Right lung (tissue), 5 donors: ENCODE measurements around the gene STK39. TPM values are rescaled to one million over a fixed set of nuclear protein-coding genes. Genes with fewer than 3 reads are reported as not detected.

Experiments used
- DNase-seq, 2 donors: peaks; one replicate each; pipeline ENCODE4 v3.0.0-alpha.2; 2013
- polyA plus RNA-seq, 5 donors: library from polyadenylated mRNA; unstranded; fragments of 120-200 nt; gene quantifications; one replicate each; pipeline versions ENCODE4 v1.2.1 to v1.2.3, GENCODE V29; 2013; ENCODE audit warnings: inconsistent platforms in 1 of 5, low replicate concordance in 1 of 5; ENCODE audit not compliant: insufficient read length in 5 of 5, insufficient read depth in 1 of 5

The STK39 gene
- polyA plus RNA-seq, 5 donors, result 24.0 to 28.9 (median 25.2) TPM

DNA sequence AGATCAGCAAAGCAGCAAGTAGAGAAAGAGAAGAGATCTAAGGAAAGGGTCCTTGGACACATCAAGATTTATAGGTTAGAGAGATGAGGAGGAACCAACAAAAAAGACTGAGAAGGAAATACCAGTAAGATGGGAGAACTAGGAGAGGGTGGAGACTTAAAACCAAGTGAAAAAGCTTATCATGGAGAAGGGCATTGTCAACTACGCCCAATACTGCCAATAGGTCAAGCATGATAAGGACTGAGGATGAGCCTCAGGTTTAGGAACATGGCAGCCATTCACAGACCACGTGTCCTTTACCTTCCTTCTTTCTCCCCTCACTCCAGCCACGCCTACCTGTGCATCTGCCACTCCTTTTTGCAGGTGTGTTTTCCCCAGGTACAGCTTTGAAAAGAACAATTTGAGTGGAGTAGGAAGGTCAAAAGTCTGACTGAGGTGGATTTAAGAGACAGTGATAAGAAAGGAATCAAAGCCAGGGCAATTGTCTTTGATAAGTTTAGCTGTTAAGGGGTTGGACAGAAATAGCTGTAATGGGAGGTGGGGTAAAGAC is 238.7 kb downstream of the STK39 start:
- DNase-seq, result no peak

DNA sequence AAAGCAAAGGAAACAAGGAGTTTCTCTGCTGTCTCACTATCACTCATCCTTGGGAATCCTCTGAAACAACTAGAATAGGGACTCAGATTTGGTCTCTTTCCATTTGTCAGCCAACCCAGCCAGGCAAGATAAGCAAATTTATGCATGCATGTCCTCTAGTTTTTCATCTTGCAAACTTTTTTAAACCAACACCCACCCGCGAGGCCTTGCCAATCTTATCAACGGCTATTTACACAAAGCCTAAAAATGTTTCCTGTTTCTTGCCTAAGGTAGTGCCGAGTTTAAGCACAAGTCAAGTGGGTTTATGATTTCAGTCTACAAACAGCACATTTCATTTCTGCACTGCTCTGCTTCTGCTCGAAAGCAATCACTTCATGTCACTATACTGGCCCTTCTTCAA is 240.9 kb downstream of the STK39 start:
- DNase-seq, result no peak

DNA sequence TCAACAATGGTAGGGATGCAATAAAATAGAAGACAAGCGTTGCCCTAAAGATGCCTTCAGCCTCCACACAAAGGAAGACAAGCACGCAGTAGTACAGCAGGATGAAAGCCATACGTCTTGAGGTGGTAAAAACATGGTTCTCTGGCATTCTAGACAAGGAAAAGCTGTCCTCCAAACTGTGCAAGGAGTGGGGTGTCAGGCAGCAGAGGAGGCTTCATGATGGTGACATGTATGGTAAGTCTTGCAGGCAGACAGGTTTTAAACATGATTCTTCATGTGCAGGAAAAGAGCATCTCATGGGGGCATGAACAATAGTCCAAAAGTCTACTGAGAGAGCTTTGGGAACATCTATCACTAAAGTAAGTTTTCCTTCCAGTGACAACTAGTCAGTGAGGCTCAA is 241.8 kb downstream of the STK39 start:
- no peak for DNase-seq

DNA sequence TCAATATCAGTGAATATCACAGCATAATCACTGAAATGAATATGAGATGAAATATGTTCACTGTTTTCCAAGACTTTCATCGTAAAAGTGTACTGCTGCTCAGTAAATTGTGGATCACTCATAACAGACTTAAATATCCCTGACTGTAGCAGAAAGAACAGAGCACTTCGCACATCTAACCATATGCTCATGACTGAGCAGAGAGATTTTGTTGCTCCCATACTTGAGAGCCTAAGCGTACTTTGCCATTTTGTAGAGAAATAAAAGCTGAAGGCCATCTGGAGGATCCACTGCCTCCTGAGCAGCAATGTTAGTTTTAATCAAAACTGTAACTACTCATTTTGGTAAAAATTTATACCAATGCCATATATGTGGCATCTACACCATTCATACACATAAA is 243.5 kb downstream of the STK39 start:
- DNase-seq, result no peak

DNA sequence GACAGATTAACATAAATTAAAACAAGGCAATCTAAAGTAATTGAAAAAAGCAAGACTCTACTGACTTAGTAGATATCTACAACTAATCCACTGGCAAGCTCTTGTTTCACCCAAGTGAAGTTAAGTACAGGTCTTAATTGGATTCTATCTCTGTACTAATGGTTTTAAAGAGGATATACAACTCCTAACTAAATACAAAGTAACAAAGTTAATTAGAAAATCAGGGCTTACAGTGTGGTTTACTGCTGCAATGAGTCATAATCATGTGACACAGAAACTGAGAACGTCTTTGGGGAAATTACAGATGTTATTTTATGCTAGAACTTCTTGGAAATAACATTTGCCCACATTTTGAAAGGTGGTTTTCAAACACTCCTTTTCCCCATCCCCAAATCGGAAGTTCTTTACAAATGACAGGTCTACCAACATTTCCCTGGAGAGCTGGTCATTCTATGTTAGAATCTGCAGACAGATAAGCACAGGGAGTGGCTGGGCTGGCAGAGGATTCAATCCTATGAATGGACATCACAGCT is 245.3 kb downstream of the STK39 start:
- DNase-seq, result no peak

DNA sequence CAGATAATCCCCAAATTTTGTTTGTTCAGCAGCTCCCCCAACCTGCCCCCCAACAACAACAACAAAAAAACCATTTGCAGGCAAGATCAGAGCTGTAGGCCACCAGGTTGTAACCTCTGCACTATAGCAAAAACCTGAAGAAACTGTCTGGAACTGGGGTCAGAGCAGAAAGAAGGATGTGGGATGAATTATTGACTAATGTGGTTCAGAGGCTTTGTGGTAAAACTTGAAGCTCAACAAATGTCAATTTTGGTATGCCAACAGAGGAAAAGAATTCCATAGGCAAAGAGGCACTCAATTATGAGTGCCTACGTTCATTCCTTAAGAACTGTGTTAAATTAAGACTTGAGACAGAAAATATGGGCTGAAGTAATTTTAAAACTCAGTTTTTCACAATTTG is 255.1 kb downstream of the STK39 start:
- DNase-seq, result no peak

DNA sequence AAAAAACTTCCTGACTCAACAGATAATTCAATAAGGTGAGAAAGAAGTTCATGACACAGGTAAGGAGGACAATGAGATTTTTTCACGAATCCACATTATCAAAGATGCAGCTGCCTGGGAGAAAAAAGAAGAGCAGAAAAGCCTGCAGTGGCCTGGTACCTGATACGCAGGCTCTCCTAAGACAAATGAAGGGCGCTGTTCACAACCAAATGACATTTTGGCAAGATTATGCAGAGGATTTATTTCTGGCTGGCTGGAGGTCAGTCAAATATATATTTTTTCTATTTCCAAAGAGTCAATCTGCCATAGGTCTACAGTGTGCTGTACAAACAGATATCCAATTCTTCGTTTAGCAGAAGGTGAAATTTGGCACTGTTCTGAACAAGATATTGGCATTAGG is 257.3 kb downstream of the STK39 start:
- DNase-seq, result no peak

DNA sequence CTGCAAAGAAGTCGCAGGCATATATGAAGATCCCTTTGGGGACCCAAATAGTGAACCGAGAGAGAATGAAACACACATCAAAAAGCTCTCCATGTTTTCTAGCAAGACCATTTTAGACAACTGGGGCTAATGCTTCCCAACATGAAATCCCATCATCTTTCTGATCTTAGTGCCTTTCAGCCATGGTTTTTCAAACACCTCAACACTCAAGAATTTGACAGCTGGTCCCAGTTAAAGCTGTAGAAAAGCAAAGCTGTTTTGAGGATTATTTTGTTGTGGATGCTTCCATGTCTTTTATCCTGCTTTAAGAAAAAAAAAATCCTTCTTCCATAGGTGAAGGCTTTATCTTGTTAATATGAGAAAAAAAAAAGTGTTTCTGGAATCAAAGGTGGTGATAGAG is 259.1 kb downstream of the STK39 start:
- no peak for DNase-seq

DNA sequence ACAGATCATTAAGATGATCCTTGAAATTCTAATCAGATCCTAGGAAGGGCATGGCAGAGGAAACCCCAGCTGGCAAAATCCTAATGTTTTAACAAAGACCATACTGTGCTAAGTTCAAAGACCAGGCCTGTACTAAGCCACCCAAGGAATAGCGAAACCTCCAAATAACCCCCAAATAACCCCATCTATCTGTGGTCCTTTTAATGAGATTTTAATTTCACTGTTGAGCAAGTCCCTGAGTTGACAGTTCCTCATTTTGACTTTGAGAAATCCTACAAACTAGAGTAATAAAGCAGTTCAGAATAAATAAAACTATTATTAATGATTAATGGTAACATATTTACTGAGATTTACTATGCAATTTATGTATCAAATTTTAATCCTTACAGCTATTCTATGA is 259.8 kb downstream of the STK39 start:
- peak in 1 of 2 donors; percentile 29 for DNase-seq

DNA sequence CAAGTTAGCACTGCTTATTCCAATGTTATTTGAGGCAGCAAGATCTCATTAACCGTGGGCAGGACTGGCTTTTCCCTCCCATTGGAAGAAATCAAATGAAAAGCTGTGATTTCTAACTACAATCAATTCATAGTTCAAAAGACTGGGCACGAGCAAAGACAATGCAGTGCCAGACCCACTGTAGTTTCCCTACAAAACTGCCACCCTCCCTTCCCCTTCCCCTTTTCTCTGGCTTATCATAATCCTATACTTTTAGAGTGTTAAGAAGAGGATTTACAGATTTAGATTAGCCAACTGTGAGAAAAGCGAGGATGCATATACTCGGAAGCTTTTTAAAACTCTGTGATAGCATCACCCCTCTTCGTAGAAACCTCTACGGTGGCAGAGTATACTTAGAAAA is 260.4 kb downstream of the STK39 start:
- no peak for DNase-seq

DNA sequence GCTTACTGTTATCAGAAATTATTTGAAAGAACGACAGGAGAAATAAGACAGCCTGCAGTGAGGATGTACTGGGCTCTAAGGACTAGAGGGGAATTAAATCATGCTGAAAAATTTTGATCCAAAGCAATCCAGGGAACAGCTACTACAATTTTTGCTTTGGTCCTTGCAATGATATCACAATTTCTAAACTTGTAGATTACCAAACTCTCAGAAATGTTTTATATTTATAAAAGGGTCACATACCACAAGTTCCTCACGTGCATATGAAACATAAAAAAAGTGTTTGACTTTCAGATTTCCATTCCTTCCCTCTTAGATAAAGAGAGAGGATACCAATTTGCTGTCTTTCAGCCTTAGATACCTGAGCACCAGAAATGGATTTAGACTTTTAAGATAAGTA is 261.2 kb downstream of the STK39 start:
- DNase-seq, result no peak

DNA sequence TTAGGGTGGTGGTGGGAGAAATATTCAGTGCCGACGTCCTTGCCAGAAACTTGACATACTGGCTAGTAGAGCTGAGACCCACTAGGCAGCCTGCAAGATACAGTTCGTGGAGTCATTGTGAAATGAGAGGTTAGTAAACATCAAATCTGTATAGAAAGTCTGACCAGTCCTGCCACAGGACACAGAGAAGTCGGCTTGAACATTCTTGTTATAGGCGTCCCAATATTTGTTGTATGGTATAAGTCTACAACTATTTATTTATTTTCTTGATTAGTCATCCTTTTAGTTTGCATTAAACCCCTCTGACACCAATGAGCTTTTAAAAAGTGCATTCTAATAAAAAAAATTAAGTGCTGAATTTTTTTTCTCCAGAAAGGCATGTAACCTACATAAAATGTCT is 265.4 kb downstream of the STK39 start:
- DNase-seq, result no peak

DNA sequence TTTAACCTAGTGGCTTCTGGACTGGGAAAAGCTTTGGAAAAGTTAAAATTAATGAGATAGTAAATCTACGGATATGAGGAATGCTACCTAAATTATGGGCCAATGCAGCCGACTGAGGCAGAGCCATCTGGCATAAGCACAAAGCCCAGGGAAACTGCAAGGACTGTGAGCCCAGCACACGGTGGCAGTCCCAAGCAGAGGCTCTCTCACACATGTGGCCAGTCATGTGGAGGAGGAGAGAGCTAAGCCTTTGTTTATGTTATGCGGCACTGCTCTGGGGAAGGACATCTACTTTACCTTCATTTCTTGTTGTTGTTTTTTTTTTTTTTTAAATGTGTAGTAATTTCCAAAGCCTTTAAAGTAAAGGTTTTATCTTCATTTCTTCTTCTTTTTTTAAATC is 267.0 kb downstream of the STK39 start:
- no peak for DNase-seq

DNA sequence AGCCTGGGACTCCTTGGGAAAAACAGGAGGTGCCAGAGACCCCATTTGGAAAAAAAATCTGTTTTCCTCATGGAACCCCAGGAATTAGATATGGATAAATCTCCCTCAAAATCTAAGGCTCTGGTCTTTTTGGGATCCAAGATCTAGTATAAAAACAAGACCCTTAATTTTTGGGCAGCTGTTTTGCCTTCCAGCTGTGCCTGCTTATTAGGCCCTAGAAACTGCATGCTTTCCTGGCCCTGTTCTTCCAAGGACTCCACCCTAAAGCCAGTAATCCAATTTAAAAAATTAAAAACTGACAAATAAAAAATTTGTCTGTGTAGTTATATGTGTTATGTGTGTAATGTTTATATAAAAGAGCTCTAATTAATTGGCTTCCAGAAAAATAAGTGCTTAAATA is 274.6 kb downstream of the STK39 start:
- no peak for DNase-seq

DNA sequence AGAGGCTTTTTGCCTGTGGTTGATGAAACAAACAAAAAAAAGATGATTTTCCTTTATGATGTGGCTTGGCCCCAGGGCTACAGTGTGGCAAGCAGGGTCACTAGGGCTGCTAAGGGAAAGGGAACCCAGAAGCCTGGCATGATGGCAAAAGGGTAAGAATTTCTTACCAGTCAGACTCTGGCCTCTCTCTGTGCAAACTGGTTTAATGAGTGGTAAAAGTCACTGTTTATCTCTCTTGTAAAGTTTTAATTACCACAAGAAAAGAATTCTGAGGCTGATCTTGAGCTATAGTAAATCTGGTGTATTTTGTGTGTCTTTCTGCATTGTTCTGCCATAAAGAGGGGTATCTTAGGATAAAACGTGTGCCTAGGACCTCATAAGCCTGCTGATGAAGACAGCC is 275.4 kb downstream of the STK39 start:
- no peak for DNase-seq

DNA sequence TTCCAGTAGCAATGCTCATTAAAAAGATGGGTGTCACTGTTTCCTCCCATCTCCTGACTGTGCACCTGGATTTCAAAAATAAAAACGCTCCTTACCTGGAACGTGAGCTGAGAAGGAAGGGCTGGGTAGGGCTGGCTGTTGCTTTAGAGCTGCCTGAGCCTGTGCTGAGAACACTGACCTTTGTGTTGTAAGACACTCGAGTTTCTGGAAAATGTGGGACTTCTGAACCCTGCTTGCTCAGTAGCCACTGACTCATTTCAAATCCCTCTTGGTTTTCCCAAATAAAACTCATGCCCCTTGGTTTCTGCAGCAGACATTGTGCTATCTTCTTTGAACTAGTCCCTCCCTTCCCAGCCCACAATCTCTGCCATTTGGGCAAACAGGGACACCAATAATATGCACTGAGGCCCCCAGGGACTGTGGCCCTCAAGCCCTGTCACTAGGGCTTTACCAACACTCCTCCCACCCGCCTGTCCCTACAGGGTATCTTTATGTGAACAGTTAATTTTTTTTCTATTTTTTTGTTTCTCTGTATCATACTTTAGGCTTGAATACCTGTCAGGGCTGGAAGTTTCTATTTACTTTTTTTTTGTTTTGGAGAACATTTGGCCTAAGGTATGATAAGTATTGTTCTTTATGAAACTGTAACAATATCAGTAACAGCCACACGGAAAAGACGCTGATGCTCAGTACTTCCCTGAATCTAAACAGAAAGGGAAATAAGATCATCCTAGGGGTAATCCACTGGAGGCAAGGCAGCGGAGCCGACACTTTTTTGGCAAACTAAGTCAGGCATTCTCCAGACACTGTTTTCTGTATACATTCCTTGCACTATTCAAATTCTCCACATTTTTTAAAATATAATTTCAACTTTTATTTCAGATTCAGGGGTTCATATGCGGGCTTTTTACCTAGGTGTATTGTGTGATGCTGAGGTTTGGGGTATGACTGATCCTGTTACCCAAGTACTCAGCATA is 280.2 kb downstream of the STK39 start:
- no peak for DNase-seq

DNA sequence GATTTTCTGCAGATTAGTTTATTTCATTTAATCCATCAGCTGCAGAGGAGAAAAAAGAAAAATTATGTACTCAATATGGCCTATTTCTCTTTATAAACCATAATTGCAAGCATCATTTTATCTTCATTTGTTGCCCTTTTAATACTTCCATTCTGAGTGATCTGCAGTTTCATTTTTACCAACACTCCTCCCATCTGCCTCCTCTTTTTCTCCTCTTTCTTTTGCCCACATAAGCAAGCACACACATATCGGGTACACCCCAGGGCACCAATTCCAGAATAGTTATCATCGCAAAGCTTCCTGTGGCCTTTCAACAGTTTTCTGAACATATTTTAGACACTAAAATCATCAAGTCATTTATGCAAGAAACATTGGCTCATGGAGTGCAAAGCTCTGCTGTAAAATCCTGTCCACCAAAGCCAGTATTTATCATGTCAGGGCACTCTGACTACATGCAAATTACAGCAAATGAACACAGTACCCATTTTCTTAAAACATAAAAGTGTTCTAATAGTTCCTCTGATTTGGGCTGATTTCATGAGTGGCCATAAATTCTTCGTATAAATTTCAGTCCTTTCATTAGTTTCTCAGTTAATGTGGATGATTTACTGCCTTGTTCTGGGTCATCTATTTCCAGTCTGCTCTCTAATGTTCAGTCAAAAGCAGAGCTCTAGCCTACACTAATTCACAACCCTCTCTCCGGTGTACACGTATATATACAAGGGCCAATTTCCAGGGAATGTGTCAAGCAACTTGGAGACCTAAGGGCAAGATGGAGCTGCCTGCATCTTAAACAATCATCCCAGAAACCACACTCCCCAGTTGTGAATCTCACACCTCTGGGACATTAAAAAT is 281.3 kb downstream of the STK39 start:
- no peak for DNase-seq

DNA sequence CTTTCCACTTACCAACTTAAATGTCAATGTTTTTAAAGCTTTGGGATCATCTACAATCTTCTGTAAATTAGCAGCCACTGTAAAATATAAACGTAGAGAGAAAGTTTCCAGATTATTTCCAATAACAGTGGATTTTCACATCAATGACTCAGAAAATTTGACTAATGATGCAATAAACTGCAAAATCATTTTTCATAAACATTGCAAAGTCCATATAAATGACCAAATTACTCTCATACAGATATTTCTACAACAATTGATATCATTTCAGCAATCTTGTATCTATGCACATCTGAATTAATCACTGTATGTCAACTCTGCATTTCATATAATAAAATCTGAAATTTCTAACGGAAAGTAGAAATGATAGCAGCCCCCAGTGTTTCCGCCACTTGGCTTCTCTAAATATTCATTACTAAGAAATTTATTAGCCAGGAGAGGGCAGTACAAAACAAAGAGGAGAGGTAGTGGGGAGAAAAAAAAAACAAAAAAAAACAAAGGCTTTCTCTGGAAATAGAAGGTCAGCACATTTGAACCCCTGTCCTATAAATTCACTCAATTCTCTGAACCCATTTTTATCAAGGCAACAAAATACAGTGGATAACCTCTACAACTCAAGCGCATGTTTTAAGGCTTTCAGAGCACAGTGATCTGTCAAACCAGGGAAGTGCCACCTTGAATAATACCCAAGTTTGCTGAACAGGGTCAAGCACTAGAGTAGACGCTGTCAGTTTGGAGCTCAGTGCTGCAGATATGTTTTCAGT is 282.6 kb downstream of the STK39 start:
- DNase-seq, result no peak

DNA sequence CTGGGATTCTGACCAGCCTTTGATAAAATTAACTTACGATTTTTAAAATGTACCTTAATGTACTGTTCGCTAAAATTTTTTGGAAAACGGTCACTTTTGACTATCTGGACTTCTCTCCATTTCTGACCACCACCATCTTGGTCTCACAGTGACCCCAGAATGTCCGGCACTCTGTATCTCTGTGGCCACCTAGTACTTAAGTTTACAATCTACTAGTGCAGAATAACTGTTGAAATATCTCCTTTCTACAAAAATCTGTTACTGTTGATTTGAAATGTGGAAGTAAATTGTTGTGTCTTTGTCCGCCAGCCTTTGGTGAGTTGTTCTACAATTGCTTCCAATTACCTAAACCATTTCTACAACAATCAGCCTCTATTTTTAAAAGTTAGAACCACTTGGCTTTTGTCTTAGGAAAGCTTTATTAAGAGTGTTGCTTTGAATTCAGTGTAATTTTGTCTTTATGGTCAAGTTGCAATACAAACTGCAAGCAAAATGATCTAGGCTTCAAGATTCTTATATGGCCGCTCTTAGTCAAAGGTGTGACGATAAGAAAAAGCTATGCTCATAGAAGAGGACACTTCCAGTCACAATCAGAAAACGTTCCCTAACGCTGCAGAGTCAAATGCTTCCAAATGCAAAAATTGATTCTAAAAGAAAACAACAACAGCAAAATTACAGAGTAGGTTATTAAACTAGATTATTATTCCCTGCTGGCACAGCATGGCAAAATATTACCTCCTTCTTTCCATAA is 283.3 kb downstream of the STK39 start:
- no peak for DNase-seq

DNA sequence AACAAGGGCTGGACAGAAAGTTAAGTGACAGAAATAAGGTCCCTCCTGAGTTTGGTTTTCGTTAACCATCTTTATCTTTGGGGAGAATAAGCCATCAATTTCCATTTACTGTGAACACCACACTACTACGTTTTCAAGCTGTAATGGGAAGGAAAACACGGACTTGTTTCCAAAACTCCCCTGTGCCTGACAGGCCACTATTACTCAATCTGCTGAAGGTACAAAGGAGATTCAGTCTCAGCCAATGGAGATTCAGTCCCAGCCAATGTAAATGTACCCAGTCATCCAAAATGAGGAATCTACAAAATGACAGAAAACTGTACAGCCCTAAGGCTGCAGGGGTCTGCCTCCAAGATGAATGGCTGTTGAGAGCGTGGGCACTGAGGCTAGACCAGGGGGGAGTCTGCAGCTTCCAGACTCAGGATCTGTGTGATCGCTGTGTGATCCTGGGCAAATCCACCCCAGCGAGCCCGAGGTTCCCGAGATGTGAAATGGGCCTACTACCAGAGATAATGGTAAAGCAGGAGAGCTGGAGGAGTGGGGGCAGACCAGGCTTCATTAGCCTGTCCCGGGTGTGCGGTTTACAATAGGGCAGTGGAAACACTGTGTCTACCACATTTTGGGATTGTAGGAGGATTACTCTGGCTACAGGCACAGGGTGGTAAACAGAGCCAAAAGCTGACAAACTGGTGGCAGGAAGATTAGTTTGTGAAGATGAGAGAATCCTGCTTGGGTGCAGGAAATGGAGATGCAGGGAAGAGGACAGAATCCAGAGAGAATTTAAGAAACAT is 284.8 kb downstream of the STK39 start:
- no peak for DNase-seq
